Activated CD4-positive, alpha-beta T cell treated with anti-CD3 and anti-CD28 coated beads for 36 hours (primary cell): ENCODE results near the gene PFN1. TPM values are rescaled to one million over a fixed set of nuclear protein-coding genes. Genes with fewer than 3 reads are reported as not detected.
A peak's percentile ranks its signal among the peaks of the same experiment; 100 is the strongest.
"Not testable (repeated sequence)": the region's sequence is repeated elsewhere in the genome, so short reads cannot be mapped to it uniquely, and the experiment has no call there.

ENCODE experiments used
- ATAC-seq: fragments of 200-7000 bp; cut with Tn5 transposase; one replicate; pipeline ENCODE4 v1.10.0; 2021; ENCODE audit warnings: mild to moderate bottlenecking, moderate library complexity
- CTCF ChIA-PET: fragments of 350-600 bp; sonication (Branson Sonifier 250); formaldehyde crosslinking; loops from one replicate; lab custom pipeline; 2021; ENCODE audit warnings: antibody characterized with exemption; lab: Charles Lee
- POLR2A ChIA-PET: fragments of 350-600 bp; sonication (Branson Sonifier 250); formaldehyde crosslinking; loops from one replicate; lab custom pipeline; 2021; ENCODE audit warnings: antibody characterized with exemption, inconsistent platforms; lab: Charles Lee
- DNase-seq: peaks from one replicate; pipeline ENCODE4 v3.0.0-alpha.2; 2020
- H3K27ac Mint-ChIP-seq: one replicate; pipeline ENCODE4 v1.8.0; 2021; ENCODE audit warnings: mixed read lengths
- H3K27me3 Mint-ChIP-seq: one replicate; pipeline ENCODE4 v1.8.0; 2021; ENCODE audit warnings: mixed read lengths
- H3K36me3 Mint-ChIP-seq: one replicate; pipeline ENCODE4 v1.8.0; 2021; ENCODE audit warnings: low read depth, mixed read lengths
- H3K4me1 Mint-ChIP-seq: one replicate; pipeline ENCODE4 v1.8.0; 2021; ENCODE audit warnings: mixed read lengths
- H3K4me3 Mint-ChIP-seq: one replicate; pipeline ENCODE4 v1.8.0; 2021; ENCODE audit warnings: mild to moderate bottlenecking, moderate library complexity, mixed read lengths
- H3K9me3 Mint-ChIP-seq: one replicate; pipeline ENCODE4 v1.8.0; 2021; ENCODE audit warnings: low read depth, mixed read lengths
- intact Hi-C, 2 experiments: fragments of 100-400 bp; cut with DNase I in 1 of 2; cut with micrococcal nuclease in 1 of 2; formaldehyde crosslinking; loops; one replicate each; pipeline versions ENCODE4 v1.14.2 to v1.15.1; 2022 to 2024; cut with DNase I, micrococcal nuclease
- total RNA-seq, 2 experiments: library from RNA; stranded (reverse); gene quantifications; one replicate each; pipeline ENCODE4 v1.2.3, GENCODE V29; 2021

The PFN1 gene
- total RNA-seq, 2 experiments from 2014 or later: 1,809 to 1,911 TPM

DNA sequence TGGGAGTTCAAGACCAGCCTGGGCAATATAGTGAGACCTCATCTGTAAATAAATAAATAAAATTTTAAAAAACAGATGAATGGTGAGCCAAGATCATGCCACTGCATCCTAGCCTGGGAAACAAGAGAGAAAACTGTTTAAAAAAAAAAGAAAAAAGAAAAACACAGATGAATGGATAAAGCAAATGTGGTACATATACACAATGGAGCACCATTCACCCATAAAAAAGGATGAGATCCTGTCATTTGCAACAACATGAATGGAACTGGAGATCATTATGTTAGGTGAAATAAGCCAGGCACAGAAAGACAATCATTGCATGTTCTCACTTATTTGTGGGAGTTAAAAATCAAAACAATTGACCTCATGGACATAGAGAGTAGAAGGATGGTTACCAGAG, 41.7 kb downstream of the PFN1 start:
- intact Hi-C loops: loop anchor here in 1 of 2 experiments (5.0 kb wide), 2 partner anchors 36 to 156 kb away; partner anchors contain the start of genes RNF167 and SLC25A11
- H3K36me3 Mint-ChIP-seq, POLR2A ChIA-PET, CTCF ChIA-PET, H3K27me3 Mint-ChIP-seq, ATAC-seq, H3K4me3 Mint-ChIP-seq, H3K27ac Mint-ChIP-seq, DNase-seq, H3K9me3 Mint-ChIP-seq: not testable (repeated sequence)
- peaks cover 17% of the 10 kb centered on the region for H3K4me1 Mint-ChIP-seq

DNA sequence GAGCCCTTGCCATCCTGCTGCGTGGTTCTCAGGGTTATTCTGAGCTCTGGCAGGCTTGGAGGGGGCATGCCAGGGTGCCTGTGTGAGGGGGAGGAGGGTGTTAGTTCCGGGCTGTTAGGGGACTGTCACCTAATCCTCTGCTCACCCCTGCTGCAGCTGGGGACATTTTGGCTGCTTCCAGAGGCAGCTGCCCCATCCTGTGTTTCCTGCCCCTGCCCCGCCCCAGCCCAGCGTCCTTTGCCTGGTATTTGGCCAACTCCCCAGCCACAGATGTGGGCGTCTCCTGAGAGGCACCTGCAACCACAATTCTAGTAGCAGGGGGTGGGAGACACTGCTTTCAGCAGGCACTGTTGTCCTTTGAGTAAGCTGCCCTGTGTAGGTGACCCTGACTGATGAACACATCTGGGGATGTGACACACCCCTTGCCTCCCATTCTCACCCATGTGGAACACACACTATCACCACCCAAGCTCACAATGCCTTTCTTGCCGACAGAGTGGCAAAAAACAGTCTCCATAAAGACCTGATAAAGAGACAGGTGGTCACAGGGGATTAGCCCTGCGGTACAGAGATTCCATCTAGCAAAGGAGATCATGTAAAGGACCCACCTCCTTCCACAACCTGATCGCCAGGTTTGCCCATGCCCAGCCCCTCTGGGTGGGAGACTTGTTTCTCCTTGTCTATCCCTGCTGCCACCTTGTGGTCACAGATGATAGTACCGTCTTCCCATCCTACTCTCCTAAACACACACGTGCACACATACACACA, 45.1 kb downstream of the PFN1 start, which contains the start of gene CHRNE:
Gene CHRNE (minus strand): TSS at position 48 of the 768 bp plus-strand sequence. CDS start 35 bp downstream, at position 13.
- POLR2A ChIA-PET: interaction anchor here (0.7 kb wide), 1 partner anchor 155 kb away, joined by 3 read pairs; no protein-coding TSS in a partner anchor

GRCh38 chr17:4902540-4902939, 45.8 kb downstream of the PFN1 start:
- ChIA-PET POLR2A (no interaction called here), CTCF (interaction anchor here (0.7 to 1.7 kb wide), 9 partner anchors 12 to 335 kb away, joined by 3 to 5 read pairs (median 3); partner anchors contain the start of genes RNF167 and SLC25A11)
- ATAC-seq (no peak), DNase-seq (no peak)
- Mint-ChIP-seq H3K27me3 (no peaks in the 10 kb centered on the region), H3K27ac (no peak overlapping the region), H3K4me1 (peaks cover 26% of the 10 kb centered on the region), H3K36me3 (no peaks in the 10 kb centered on the region), H3K9me3 (no peaks in the 10 kb centered on the region), H3K4me3 (no peak overlapping the region)
- intact Hi-C loops: loop anchor here (2.0 to 5.0 kb wide), 4 partner anchors 64 to 535 kb away; partner anchors contain the start of genes C1QBP (in 1 of the 2), GLTPD2 (in 1 of the 2), SPAG7 (in 1 of the 2) and VMO1 (in 1 of the 2)

More for the DNA sequence above, 45.1 kb downstream of the PFN1 start, which contains the start of gene CHRNE:
- peaks cover 26% of the 10 kb centered on the region for H3K4me1 Mint-ChIP-seq
- H3K27ac Mint-ChIP-seq: peak within 1 kb of the TSS; percentile 72
- H3K9me3 Mint-ChIP-seq: no peaks in the 10 kb centered on the region
- H3K27me3 Mint-ChIP-seq: no peaks in the 10 kb centered on the region
- H3K36me3 Mint-ChIP-seq: no peaks in the 10 kb centered on the region
- peak within 1 kb of the TSS; percentile 65 for H3K4me3 Mint-ChIP-seq
- ATAC-seq: peak; percentile 44
- DNase-seq: peak; percentile 89
- intact Hi-C loops: loop anchor here (1.0 to 5.0 kb wide), 6 partner anchors 37 to 534 kb away; partner anchors contain the start of genes SPAG7 (in 2 of the 2), C1QBP (in 1 of the 2), GLTPD2 (in 1 of the 2) and RNF167 (in 1 of the 2)
- CTCF ChIA-PET: interaction anchor here (0.6 to 1.7 kb wide), 18 partner anchors 13 to 710 kb away, joined by 3 to 7 read pairs (median 3); partner anchors contain the start of genes RNF167 and SLC25A11

DNA sequence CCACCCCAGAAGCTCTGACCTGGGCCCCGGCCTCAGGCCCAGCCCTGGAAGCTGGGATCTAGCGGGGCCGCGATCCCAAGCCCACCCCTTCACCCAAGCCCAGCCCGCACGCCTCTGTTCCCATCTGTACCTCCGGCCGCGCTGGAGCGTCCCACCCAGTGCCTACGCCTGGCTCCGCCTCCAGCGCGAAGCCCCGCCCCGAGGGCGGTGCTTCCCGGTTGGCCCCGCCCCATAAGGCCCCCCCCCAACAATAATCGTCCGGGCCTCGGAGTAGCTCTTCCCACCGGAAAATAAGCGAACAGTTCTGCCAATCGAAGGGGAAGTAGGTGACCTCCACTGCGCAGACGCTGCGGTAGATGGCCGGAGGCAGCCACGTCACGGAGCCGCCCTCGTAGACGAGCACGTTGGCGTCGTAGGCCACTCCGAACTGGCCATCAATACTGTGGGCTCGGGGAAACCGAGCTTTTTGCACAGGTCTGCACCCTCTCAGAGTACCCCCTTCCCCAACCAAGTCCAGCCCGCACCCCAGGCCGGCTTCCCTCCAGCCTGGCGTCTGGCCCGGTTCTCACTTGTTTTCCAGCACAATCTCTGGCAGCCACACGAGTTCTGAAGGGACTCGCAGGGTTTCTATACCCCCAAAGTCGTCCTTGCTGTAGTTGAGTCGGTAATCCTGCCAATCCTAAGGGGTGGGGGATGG, 46.5 kb downstream of the PFN1 start:
- ChIA-PET POLR2A (no interaction called here), CTCF (interaction anchor here (0.7 to 1.2 kb wide), 4 partner anchors 65 to 165 kb away, joined by 3 read pairs; no protein-coding TSS in a partner anchor)
- no peaks in the 10 kb centered on the region for H3K27me3 Mint-ChIP-seq
- peaks cover 26% of the 10 kb centered on the region for H3K4me1 Mint-ChIP-seq
- H3K9me3 Mint-ChIP-seq: no peaks in the 10 kb centered on the region
- intact Hi-C loops: loop anchor here (2.0 to 5.0 kb wide), 4 partner anchors 65 to 536 kb away; partner anchors contain the start of genes C1QBP (in 1 of the 2), GLTPD2 (in 1 of the 2), SPAG7 (in 1 of the 2) and VMO1 (in 1 of the 2)
- H3K4me3 Mint-ChIP-seq: peak overlapping the region; percentile 90
- DNase-seq (peak; percentile 42), ATAC-seq (no peak)
- H3K36me3 Mint-ChIP-seq: peaks cover 5% of the 10 kb centered on the region
- H3K27ac Mint-ChIP-seq: no peak overlapping the region

- H3K9me3 Mint-ChIP-seq: no peaks in the 10 kb centered on the region
- ChIA-PET CTCF (interaction anchor here (0.7 to 2.1 kb wide), 4 partner anchors 8 to 163 kb away, joined by 3 to 10 read pairs (median 3); no protein-coding TSS in a partner anchor), POLR2A (no interaction called here)
- ATAC-seq (no peak), DNase-seq (no peak)
- peaks cover 5% of the 10 kb centered on the region for H3K36me3 Mint-ChIP-seq
- intact Hi-C loops: loop anchor here (5.0 kb wide), 3 partner anchors 114 to 536 kb away; partner anchors contain the start of genes C1QBP (in 1 of the 2), GLTPD2 (in 1 of the 2) and VMO1 (in 1 of the 2)
- no peaks in the 10 kb centered on the region for H3K27me3 Mint-ChIP-seq
- H3K4me1 Mint-ChIP-seq: peaks cover 26% of the 10 kb centered on the region
- H3K27ac Mint-ChIP-seq: no peak overlapping the region
- peak overlapping the region; percentile 90 for H3K4me3 Mint-ChIP-seq
Measured at GRCh38 chr17:4901108-4901647, 47.2 kb downstream of the PFN1 start.

- Mint-ChIP-seq H3K27me3 (no peaks in the 10 kb centered on the region), H3K4me3 (peak overlapping the region; percentile 90), H3K4me1 (peaks cover 26% of the 10 kb centered on the region), H3K9me3 (no peaks in the 10 kb centered on the region), H3K27ac (peak overlapping the region; percentile 78), H3K36me3 (peaks cover 5% of the 10 kb centered on the region)
- CTCF ChIA-PET: interaction anchor here (0.5 to 2.1 kb wide), 11 partner anchors 9 to 334 kb away, joined by 3 to 10 read pairs (median 4); partner anchors contain the start of gene ARRB2
- DNase-seq (peak; percentile 77), ATAC-seq (peak; percentile 38)
- intact Hi-C loops: loop anchor here (5.0 kb wide), 3 partner anchors 113 to 537 kb away; partner anchors contain the start of genes C1QBP (in 1 of the 2), GLTPD2 (in 1 of the 2) and VMO1 (in 1 of the 2)
- POLR2A ChIA-PET: interaction anchor here (2.3 kb wide), 1 partner anchor 40 kb away, joined by 8 read pairs; the partner anchor contains the start of genes RNF167 and SLC25A11
Measured at GRCh38 chr17:4900231-4901107, 47.9 kb downstream of the PFN1 start.

DNA sequence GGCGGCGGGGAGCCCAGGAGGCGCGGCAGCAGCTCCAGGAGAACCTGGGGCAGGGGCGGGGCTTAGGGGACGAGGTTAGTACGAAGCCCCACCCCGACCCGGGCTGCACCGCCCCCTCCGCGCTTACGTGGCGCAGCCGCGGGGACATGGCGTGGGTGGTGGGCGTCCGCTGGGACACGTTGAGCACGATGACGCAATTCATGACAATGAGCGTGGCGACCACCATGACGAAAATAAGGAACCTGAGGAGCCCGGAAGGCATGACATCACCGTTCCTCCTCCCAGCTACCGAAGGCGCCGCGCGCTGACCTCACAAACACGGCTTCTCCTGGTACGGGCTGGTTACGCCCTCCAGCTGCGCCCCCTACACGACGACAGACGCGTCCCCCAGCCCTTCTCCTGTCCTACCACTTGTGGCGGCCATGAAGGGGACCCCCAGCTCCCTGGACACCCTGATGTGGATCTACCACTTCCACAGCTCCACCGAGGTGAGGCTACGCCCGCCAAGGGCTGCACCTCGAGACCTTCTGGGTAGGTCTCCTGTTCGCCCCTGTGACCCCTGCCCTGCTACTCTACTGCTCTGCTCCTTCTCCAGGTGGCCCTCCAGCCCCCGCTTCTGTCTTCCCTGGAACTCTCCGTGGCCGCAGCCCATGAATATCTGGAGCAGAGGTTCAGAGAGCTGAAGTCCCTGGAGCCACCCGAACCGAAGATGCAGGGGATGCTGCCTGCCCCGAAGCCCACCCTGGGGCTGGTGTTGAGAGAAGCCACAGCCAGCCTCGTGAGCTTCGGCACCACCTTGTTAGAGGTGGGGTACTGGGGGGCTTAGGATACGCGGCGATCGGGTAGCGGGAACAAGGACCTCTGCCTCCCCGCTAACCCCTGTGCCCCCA, 48.7 kb downstream of the PFN1 start, which contains the start of gene C17orf107:
Gene C17orf107 (plus strand): TSS at position 196 of the 890 bp plus-strand sequence. CDS start 227 bp downstream, at position 423.
- intact Hi-C loops: loop anchor here (1.0 to 5.0 kb wide), 14 partner anchors 49 to 538 kb away; partner anchors contain the start of genes ARRB2 (in 1 of the 2), C1QBP (in 1 of the 2), GLTPD2 (in 1 of the 2) and INCA1 (in 1 of the 2)
- H3K4me3 Mint-ChIP-seq: peak within 1 kb of the TSS; percentile 90
- peak; percentile 99 for DNase-seq
- H3K27ac Mint-ChIP-seq: peak within 1 kb of the TSS; percentile 88
- CTCF ChIA-PET: interaction anchor here (0.5 to 2.1 kb wide), 15 partner anchors 10 to 1130 kb away, joined by 3 to 10 read pairs (median 4); partner anchors contain the start of genes ARRB2, RNF167 and SLC25A11
- H3K4me1 Mint-ChIP-seq: peaks cover 26% of the 10 kb centered on the region
- H3K27me3 Mint-ChIP-seq: no peaks in the 10 kb centered on the region
- H3K36me3 Mint-ChIP-seq: peaks cover 8% of the 10 kb centered on the region
- peak; percentile 79 for ATAC-seq
- POLR2A ChIA-PET: interaction anchor here (0.8 to 2.3 kb wide), 3 partner anchors 41 to 250 kb away, joined by 3 to 8 read pairs (median 4); partner anchors contain the start of genes RNF167 and SLC25A11
- H3K9me3 Mint-ChIP-seq: no peaks in the 10 kb centered on the region

GRCh38 chr17:4898927-4899326, 49.4 kb downstream of the PFN1 start:
- no peaks in the 10 kb centered on the region for H3K27me3 Mint-ChIP-seq
- H3K9me3 Mint-ChIP-seq: no peaks in the 10 kb centered on the region
- CTCF ChIA-PET: interaction anchor here (0.5 to 2.1 kb wide), 10 partner anchors 10 to 1129 kb away, joined by 3 to 10 read pairs (median 4); partner anchors contain the start of genes ARRB2, RNF167 and SLC25A11
- ATAC-seq: peak; percentile 0
- intact Hi-C loops: loop anchor here in 1 of 2 experiments (1.0 to 2.0 kb wide), 11 partner anchors 50 to 533 kb away; partner anchors contain the start of genes ARRB2, INCA1, KIF1C and MED11
- H3K4me1 Mint-ChIP-seq: peaks cover 26% of the 10 kb centered on the region
- POLR2A ChIA-PET: interaction anchor here (0.8 to 2.3 kb wide), 3 partner anchors 41 to 250 kb away, joined by 3 to 8 read pairs (median 4); partner anchors contain the start of genes RNF167 and SLC25A11
- H3K4me3 Mint-ChIP-seq: peak overlapping the region; percentile 90
- peaks cover 13% of the 10 kb centered on the region for H3K36me3 Mint-ChIP-seq
- DNase-seq: no peak
- H3K27ac Mint-ChIP-seq: no peak overlapping the region
